Lower leg skin (tissue), 4 donors: ENCODE measurements around the gene C2CD5. TPM values are rescaled to one million over a fixed set of nuclear protein-coding genes. Genes with fewer than 3 reads are reported as not detected.

Source experiments
- DNase-seq, 2 donors: peaks; one replicate each; pipeline ENCODE4 v3.0.0-alpha.2; 2019; ENCODE audit warnings: low spot score in 2 of 2
- H3K4me3 ChIP-seq: fragments of 200-600 bp; sonication (generic); 2 replicates; pipeline ENCODE4 v1.5.1; 2017; ENCODE audit warnings: mild to moderate bottlenecking, low read depth; ENCODE audit not compliant: poor library complexity, severe bottlenecking
- CTCF ChIP-seq, 3 donors: fragments of 450-650 bp; IDR thresholded peaks; one replicate each; pipeline ENCODE4 v1.5.1; 2016; ENCODE audit warnings: antibody characterized with exemption in 3 of 3, mild to moderate bottlenecking in 3 of 3, moderate library complexity in 2 of 3
- POLR2A ChIP-seq, 2 donors: fragments of 450-650 bp; IDR thresholded peaks; one replicate each; pipeline ENCODE4 v1.6.1; 2016 to 2017; ENCODE audit warnings: antibody characterized with exemption in 2 of 2, mild to moderate bottlenecking in 1 of 2, moderate library complexity in 1 of 2
- WGBS, 2 donors: methylation state at CpG; one replicate each; pipeline ENCODE4 v1.1.5; 2018; 5-methylcytosine and 5-hydroxymethylcytosine counted together
- intact Hi-C: fragments of 100-400 bp; cut with DNase I; formaldehyde crosslinking; loops from one replicate; pipeline ENCODE4 v1.15.0; 2023; ENCODE audit warnings: low total_unique reads
- total RNA-seq, 4 donors: library from RNA; depleted of rRNA; stranded (reverse); fragments of >200 nt; gene quantifications; one replicate each; pipeline ENCODE4 v1.1.0, GENCODE V29; 2016

Gene C2CD5
- total RNA-seq, 4 donors from 2014 or later = 19.3 to 22.6 (median 19.9) TPM

GRCh38 chr12:22407397-22407796, 136.9 kb downstream of the C2CD5 start:
- intact Hi-C loops = no loop called here
- no peak overlapping the region for H3K4me3 ChIP-seq
- DNase-seq = no peak
- TF ChIP-seq POLR2A (IDR thresholded peaks at IDR 0.05) = no peak
- no peak for TF ChIP-seq CTCF (IDR thresholded peaks at IDR 0.05)
- WGBS, 2 donors = 50 to 68% methylated on average over 3 of the region's 3 CpGs

- no peak overlapping the region for H3K4me3 ChIP-seq
- no peak for TF ChIP-seq CTCF (IDR thresholded peaks at IDR 0.05)
- TF ChIP-seq POLR2A (IDR thresholded peaks at IDR 0.05) = no peak
- no peak for DNase-seq
- intact Hi-C loops = no loop called here
- 91% methylated on average over 1 of the region's 1 CpG for WGBS, 2 donors
Observed at GRCh38 chr12:22406627-22407026, 137.7 kb downstream of the C2CD5 start.

- intact Hi-C loops = no loop called here
- no peak for DNase-seq
- no peak overlapping the region for H3K4me3 ChIP-seq
- WGBS, 2 donors = 74% methylated on average over 4 of the region's 4 CpGs
- TF ChIP-seq POLR2A (IDR thresholded peaks at IDR 0.05) (no peak), CTCF (IDR thresholded peaks at IDR 0.05) (no peak)
Observed at GRCh38 chr12:22399464-22400180, 144.7 kb downstream of the C2CD5 start.

Other genes with a start within 250 kb of the C2CD5 start
- 1 to 10 TPM; 2.6 to 9.5 (median 7.3) TPM for gene ST8SIA1, start 209.8 kb downstream of the C2CD5 start, total RNA-seq
- gene ETNK1, start 80.6 kb upstream of the C2CD5 start, total RNA-seq = 10 to 100 TPM; 21.1 to 35.1 (median 23.4) TPM